Fibroblast of villous mesenchyme (primary cell): ENCODE measurements around the gene TMEM30B. TPM values are rescaled to one million over a fixed set of nuclear protein-coding genes. Genes with fewer than 3 reads are reported as not detected.

Experiments used
- DNase-seq: peaks from one replicate; pipeline ENCODE4 v3.0.0-alpha.2; 2010; ENCODE audit warnings: low read depth
- H3K4me3 ChIP-seq: 2 replicates; pipeline ENCODE4 v1.5.1; 2011; ENCODE audit warnings: low read depth, mild to moderate bottlenecking, low read length
- CTCF ChIP-seq: IDR thresholded peaks from 2 replicates; pipeline ENCODE4 v1.5.1; 2012; ENCODE audit warnings: low read depth, mild to moderate bottlenecking, low read length; ENCODE audit not compliant: insufficient read depth
- total RNA-seq: library from RNA; depleted of rRNA; stranded (reverse); fragments of >200 nt; gene quantifications from 2 replicates; pipeline ENCODE4 v1.2.3, GENCODE V29; 2012

The TMEM30B gene
- total RNA-seq, 1 donor: not detected

DNA sequence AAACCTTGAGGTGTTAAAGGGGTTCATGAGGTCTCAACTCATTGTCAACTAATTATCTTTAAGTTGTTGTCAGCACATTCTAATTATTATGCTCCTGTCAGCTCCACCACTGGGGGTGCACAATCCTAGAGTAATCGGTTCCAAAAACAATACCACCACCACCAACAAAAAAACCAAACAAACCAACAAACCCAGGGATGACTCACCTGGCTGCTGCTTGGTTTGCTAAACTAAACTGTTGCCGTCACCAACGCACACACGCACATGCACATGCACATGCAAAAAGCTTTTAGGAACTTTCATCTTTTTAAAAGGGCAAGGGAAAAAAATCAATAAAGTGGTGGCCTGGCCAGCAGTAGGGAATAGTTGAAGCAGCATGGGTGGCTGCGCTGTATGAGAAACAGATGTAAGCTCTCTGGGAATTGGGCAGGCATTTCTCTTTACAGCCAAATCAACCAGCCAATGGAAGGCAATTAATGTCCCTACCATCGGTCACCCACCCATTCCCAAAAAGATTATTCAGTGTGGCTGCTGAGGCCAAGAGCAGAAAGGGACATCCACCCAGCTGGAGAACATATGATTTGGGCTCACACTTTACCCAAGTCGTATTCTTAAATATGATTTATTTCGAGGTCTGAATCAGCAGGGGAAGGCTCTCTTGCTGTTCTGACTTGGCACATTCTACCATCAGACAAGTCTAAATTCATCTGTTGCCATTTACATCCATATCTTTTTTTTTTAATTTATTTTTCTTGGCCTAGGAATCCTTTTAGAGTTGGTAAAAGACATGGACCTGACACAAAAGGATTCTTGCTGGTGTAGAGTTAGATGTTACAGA, 20.0 kb downstream of the TMEM30B start:
- H3K4me3 ChIP-seq: no peak overlapping the region
- no peak for TF ChIP-seq CTCF
- DNase-seq: peak; percentile 16

DNA sequence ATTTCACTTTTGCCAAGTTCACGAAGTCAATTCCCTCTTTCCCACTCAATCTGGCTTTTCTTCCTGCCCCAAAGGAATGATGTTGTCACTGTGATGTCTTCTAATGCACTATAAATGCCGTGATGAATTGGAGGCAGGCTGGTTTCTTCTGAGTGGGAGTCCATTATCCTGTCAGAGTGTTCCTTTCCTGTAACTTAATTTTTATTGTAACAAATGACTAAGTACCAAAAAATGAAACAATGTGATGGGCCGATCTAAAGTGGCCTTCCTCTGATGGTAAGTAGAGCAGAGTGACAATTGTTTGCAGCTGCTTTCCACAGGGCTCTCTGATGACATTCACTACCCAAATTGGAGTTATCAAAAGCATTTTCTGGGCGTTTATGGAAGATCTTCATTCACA, 22.2 kb downstream of the TMEM30B start:
- no peak overlapping the region for H3K4me3 ChIP-seq
- TF ChIP-seq CTCF: no peak
- peak; percentile 41 for DNase-seq

- H3K4me3 ChIP-seq: no peak overlapping the region
- no peak for DNase-seq
- no peak for TF ChIP-seq CTCF
Observed at GRCh38 chr14:61257469-61258057, 23.6 kb downstream of the TMEM30B start.

GRCh38 chr14:61256826-61257468, 24.2 kb downstream of the TMEM30B start:
- TF ChIP-seq CTCF: no peak
- DNase-seq: no peak
- H3K4me3 ChIP-seq: no peak overlapping the region

DNA sequence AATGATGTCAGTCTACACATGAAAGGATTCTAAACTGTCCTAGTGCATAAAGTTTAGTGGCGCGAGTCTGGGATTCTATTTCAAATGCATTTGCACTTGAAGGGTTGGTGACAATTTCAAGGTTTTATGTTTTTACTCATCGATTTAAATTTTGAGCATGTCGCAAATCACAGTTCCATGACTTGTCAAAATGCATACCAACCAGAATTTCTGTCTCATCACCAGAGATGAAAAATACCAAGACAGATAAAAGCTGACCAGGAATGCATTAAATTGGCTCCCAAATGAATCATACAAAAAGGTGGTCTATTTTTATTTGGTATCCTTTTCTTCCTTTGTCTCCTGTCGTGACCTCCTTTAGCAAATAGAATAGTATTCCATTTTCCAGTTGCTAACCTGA, 25.2 kb downstream of the TMEM30B start:
- no peak for DNase-seq
- H3K4me3 ChIP-seq: no peak overlapping the region
- TF ChIP-seq CTCF: no peak

GRCh38 chr14:61254808-61255526, 26.2 kb downstream of the TMEM30B start:
- H3K4me3 ChIP-seq: no peak overlapping the region
- no peak for DNase-seq
- no peak for TF ChIP-seq CTCF
